HCT116 (cell line): Measurements from ENCODE around the gene CLPTM1L.

Experiments used
- ATF3 ChIP-seq: IDR thresholded peaks from 2 replicates; pipeline ENCODE4 v1.6.1; 2012
- CTCF ChIP-seq, 3 experiments: fragments of 200-600 bp in 1 of 3; sonication (generic) in 1 of 3; IDR thresholded peaks in 2 of 3; conservative IDR thresholded peaks in 1 of 3; 2 replicates each; pipeline ENCODE4 v1.5.1; 2012 to 2017; ENCODE audit warnings: low read depth in 2 of 3, low read length in 2 of 3, antibody characterized with exemption in 1 of 3, borderline replicate concordance in 1 of 3, control low read depth in 1 of 3, mild to moderate bottlenecking in 1 of 3, mixed read lengths in 1 of 3, mixed run types in 1 of 3, moderate library complexity in 1 of 3; ENCODE audit not compliant: insufficient read depth in 1 of 3
- EZH2 ChIP-seq: fragments of 200-600 bp; sonication (generic); IDR thresholded peaks from 2 replicates; pipeline ENCODE4 v1.6.1; 2017; ENCODE audit warnings: antibody characterized with exemption, mixed run types
- JUND ChIP-seq: IDR thresholded peaks from 2 replicates; pipeline ENCODE4 v1.6.1; 2012
- POLR2A ChIP-seq: IDR thresholded peaks from 2 replicates; pipeline ENCODE4 v1.7.0; 2011; ENCODE audit warnings: borderline replicate concordance; ENCODE audit not compliant: insufficient read depth, insufficient read length; ENCODE audit errors: extremely low read depth
- POLR2AphosphoS5 ChIP-seq: IDR thresholded peaks from 2 replicates; pipeline ENCODE4 v1.6.1; 2011; ENCODE audit warnings: mild to moderate bottlenecking, low read depth, low read length, moderate library complexity
- RAD21 ChIP-seq: IDR thresholded peaks from 2 replicates; pipeline ENCODE4 v1.6.1; 2012; ENCODE audit warnings: low read depth, mild to moderate bottlenecking
- REST ChIP-seq: IDR thresholded peaks from 2 replicates; pipeline ENCODE4 v1.6.1; 2012; ENCODE audit warnings: low read depth
- SIN3A ChIP-seq: IDR thresholded peaks from 2 replicates; pipeline ENCODE4 v1.6.1; 2012; ENCODE audit warnings: low read depth
- SP1 ChIP-seq: IDR thresholded peaks from 2 replicates; pipeline ENCODE4 v1.6.1; 2012; ENCODE audit warnings: low read depth
- TCF7L2 ChIP-seq: IDR thresholded peaks from 2 replicates; pipeline ENCODE4 v1.7.0; 2011; ENCODE audit warnings: borderline replicate concordance, inconsistent platforms; ENCODE audit not compliant: insufficient read depth, insufficient read length; ENCODE audit errors: extremely low read depth
- YY1 ChIP-seq: IDR thresholded peaks from 2 replicates; pipeline ENCODE4 v1.6.1; 2011; ENCODE audit warnings: low read length, low read depth, moderate library complexity, mild to moderate bottlenecking; ENCODE audit not compliant: insufficient replicate concordance; ENCODE audit errors: extremely low read depth
- ZFX ChIP-seq: fragments of 450-650 bp; IDR thresholded peaks from 2 replicates; pipeline ENCODE4 v1.6.1; 2017
- ZNF274 ChIP-seq: fragments of 200-500 bp; sonication (Bioruptor generic); IDR thresholded peaks from 2 replicates; pipeline ENCODE4 v1.6.1; 2014; ENCODE audit warnings: mild to moderate bottlenecking, low read depth, low read length, inconsistent platforms

GRCh38 chr5:1285141-1285540 is 59.8 kb downstream of the CLPTM1L start:
- TF ChIP-seq CTCF (IDR thresholded peaks at IDR 0.05 in 2 of 3, conservative IDR thresholded peaks at IDR 0.05 in 1 of 3; ENCODE audit: borderline replicate concordance in 1 of 3, insufficient read depth in 1 of 3, low read depth in 2 of 3, low read length in 2 of 3): no peak
- no peak for TF ChIP-seq REST
- TF ChIP-seq SP1: no peak
- TF ChIP-seq ZFX: no peak
- TF ChIP-seq POLR2AphosphoS5: no peak
- no peak for TF ChIP-seq EZH2
- TF ChIP-seq POLR2A: no peak
- TF ChIP-seq RAD21: no peak
- TF ChIP-seq ATF3: no peak
- no peak for TF ChIP-seq JUND
- no peak for TF ChIP-seq SIN3A
- TF ChIP-seq YY1: no peak
- no peak for TF ChIP-seq TCF7L2
- TF ChIP-seq ZNF274: no peak
